ENCODE measurements around the gene PRKCQ. TPM values are rescaled to one million over a fixed set of nuclear protein-coding genes. Genes with fewer than 3 reads are reported as not detected.
"Not testable (repeated sequence)": the region's sequence is repeated elsewhere in the genome, so short reads cannot be mapped to it uniquely, and the experiment has no call there.

PRKCQ gene
- total RNA-seq, 1 donor from 2014 or later: 0.64 TPM

GRCh38 chr10:6446711-6447110 is 133.4 kb downstream of the PRKCQ start:
- no peak for ATAC-seq

GRCh38 chr10:6445671-6446316 is 134.3 kb downstream of the PRKCQ start:
- ATAC-seq: peak; percentile 29

DNA sequence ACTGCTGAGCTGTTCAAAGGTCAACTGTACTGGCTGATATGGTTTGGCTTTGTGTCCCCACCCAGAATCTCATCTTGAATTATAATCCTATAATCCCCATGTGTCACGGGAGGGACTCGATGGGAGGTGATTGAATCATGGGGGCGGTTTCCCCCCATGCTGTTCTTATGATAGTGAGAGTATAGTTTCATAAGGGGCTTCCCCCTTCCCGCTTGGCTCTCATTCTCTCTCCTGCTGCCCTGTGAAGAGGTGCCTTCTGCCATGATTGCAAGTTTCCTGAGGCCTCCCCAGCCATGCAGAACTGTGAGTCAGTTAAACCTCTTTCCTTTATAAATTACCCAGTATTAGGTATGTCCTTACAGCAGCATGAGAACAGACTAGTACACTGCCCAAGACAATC is 140.2 kb downstream of the PRKCQ start:
- ATAC-seq: not testable (repeated sequence)

GRCh38 chr10:6431861-6432260 is 148.2 kb downstream of the PRKCQ start:
- ATAC-seq: no peak

DNA sequence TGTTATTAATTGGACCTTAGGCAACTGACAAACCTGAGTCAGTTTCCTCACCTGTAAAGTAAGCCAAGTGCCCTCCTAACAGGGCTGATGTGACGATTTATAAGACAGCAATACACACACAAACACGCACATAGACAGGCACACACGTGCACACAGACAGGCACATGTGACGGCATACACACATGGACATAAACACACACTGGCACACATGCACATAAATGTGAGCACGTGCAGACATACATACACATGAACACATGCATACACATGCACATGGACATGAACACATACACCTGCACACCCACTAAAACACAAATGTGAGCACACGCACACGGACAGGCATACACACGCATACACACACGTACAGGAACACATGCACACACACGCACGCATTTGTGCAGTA is 148.9 kb downstream of the PRKCQ start:
- ATAC-seq: no peak

DNA sequence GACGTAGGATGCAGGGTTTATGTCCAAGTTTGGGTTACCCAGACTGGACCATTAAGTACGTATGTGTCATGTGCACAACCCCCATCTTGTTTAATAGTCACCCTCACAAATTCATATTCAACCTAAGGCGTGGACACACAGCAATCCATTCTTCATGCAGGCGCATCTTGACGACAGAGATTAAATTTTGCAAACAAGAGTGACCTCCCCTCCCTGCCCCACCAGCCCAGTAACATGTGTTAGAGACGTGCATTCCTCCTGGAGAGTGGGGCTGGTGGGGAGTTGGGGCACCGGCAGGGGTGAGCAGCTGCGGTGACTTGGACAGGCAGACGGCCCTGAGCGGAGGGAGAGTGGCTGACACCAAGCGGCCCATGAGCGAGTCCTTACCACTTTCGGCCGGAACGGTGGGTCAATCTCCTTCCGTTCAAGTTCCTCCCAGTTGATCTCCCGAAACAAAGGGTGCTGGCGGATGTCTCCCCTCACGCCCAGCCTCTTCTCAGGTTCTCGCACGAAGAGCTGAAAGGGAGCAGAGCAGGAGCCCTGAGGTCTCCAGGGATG is 149.6 kb downstream of the PRKCQ start:
- ATAC-seq: no peak

- no peak for ATAC-seq
Observed at GRCh38 chr10:6427357-6427959, 152.6 kb downstream of the PRKCQ start.

DNA sequence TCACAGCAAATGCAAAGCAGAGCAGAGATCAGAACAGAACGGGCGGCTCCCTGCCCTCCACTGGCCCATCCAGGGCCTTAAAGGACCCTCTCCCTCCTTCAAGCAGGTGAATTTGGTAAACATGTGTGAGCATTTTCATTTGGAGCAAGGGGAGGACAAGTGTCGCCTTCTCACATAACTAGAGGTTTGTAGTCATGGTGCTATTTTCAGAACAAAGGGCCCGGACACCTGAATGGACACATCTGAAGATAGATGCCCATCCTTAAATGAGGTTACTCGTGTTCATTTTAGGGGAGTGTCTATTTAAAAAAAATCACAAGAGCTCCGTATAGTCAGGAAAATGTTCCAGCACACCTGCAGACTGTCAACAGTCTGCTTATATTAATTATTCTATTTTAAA is 153.8 kb downstream of the PRKCQ start:
- no peak for ATAC-seq

DNA sequence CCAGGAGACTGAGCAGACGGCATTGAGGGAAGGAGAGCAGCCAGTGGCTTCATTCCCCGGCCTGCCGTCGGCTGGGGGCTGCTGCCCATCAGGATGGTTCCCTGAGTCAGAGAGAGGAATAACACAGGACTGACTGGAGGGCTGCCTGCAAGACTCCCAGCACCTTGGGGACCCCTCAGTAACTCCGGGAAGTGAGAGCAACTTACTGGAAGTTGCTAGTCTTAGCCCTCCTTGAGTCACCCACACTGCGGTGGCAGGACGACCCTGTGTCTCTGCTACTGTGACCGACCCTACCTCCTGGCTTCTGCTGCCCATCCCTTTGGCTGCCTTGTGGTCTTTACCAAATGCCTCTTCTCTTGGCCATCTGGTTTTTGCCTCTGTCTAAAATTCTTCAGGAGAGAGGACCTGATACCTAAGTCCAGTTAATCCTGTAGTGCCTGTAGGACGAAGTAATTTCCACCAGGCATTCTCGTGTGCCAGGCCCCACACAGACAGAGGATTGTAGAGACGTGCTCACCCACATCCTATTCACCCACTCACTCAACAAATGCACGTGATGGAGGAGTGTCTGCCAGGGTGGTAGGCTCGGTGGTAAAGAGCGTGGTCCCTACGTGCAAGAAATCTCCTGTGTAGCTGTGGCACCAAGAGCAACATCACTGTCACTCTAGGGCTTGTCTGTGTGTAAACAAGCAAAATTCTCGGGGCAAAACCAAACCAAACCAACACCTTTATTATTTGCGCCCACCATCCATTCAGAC is 156.5 kb downstream of the PRKCQ start:
- no peak for ATAC-seq

GRCh38 chr10:6423004-6423403 is 157.1 kb downstream of the PRKCQ start:
- peak; percentile 71 for ATAC-seq

DNA sequence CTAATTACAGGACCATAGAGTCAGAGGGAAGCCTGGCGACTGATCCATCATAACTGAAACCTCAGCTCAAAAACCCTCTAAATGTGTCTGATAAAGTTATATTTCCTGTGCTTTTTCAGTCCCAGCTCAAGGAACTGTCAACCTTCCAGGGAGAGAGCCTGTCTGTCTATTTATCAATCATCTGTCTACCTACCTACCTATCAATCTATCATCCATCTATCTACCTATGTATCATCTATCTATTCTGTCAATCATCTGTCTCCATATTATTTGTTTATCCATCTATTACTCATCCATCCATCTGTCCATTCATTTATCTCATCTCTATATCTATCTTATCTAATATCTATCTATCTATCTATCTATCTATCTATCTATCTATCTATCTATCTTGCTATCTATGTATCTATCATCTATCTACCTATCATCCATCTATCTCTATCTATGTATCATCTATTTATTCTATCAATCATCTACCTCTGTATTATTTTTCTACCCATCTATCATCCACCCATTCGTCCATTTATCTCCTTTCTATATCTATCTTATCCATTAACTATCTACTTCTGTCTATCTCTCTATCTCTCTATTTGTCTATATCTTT is 161.4 kb downstream of the PRKCQ start:
- no peak for ATAC-seq

DNA sequence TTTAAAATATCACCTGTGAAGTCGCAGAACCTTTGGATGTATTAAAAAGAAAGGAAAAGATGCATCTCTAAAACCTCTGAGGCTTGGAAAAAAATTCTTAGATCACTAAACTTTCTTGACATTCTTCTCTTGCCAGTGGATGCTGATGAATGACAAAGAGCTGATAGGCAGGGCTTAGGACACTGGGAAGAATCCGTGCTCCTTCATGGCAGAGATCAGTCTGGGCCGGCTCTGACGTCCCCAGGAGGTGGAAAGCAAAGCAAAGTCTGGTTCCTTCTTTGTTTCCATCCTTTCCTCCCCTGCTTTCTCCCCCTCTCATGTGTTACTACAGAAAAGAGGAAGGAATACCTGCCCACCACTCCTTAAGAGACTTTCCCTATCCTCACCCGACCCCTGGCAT is 161.9 kb downstream of the PRKCQ start:
- ATAC-seq: no peak

- peak; percentile 61 for ATAC-seq
Observed at GRCh38 chr10:6416892-6417512, 163.1 kb downstream of the PRKCQ start.

- ATAC-seq: no peak
Observed at GRCh38 chr10:6411436-6411835, 168.6 kb downstream of the PRKCQ start.

- ATAC-seq: no peak
Observed at GRCh38 chr10:6410830-6411229, 169.2 kb downstream of the PRKCQ start.

GRCh38 chr10:6409971-6410643 is 170.0 kb downstream of the PRKCQ start:
- peak; percentile 76 for ATAC-seq

DNA sequence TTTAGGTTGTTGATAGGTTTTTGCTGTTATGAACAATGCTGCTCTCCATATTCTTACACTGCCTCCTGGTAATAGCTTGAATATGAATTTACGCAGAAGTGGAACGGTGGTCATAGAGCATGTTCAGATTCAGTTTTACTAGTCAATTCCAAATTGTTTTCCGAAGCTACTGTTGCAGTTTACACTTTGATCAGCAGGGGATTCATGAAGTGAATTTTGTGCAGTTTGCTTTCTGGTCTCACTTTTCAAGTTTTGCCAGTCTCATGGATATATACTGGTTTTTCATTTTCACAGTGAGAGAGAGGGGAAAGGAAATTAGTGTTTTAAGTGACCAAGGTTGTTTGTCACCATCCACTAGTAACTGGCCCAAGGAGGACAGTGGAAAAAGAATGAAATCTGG is 171.3 kb downstream of the PRKCQ start:
- ATAC-seq: no peak

- peak; percentile 21 for ATAC-seq
Observed at GRCh38 chr10:6407034-6407721, 172.9 kb downstream of the PRKCQ start.

- ATAC-seq: no peak
Observed at GRCh38 chr10:6406220-6407033, 173.6 kb downstream of the PRKCQ start.

- no peak for ATAC-seq
Observed at GRCh38 chr10:6405713-6406112, 174.4 kb downstream of the PRKCQ start.
